IPS DF 6.9 (cell line): ENCODE measurements around the gene TNP2.

ENCODE experiments used
- DNase-seq: peaks from one replicate; pipeline ENCODE4 v3.0.0-alpha.2; 2013; ENCODE audit warnings: low read depth, low spot score
- H3K27ac ChIP-seq: one replicate; pipeline ENCODE4 v1.5.1; 2013; ENCODE audit warnings: low read length, control low read depth
- H3K27me3 ChIP-seq: 2 replicates; pipeline ENCODE4 v1.6.1; 2013; ENCODE audit warnings: mild to moderate bottlenecking, low read length; ENCODE audit not compliant: control insufficient read depth, insufficient read depth
- H3K36me3 ChIP-seq: 2 replicates; pipeline ENCODE4 v1.6.1; 2013; ENCODE audit warnings: low read length; ENCODE audit not compliant: control insufficient read depth, insufficient read depth
- H3K4me1 ChIP-seq: 2 replicates; pipeline ENCODE4 v1.6.1; 2013; ENCODE audit warnings: low read length; ENCODE audit not compliant: control insufficient read depth, insufficient read depth
- H3K4me3 ChIP-seq: 2 replicates; pipeline ENCODE4 v1.5.1; 2013; ENCODE audit warnings: mild to moderate bottlenecking, low read length
- H3K9me3 ChIP-seq: 2 replicates; pipeline ENCODE4 v1.6.1; 2013; ENCODE audit warnings: low read length, inconsistent platforms; ENCODE audit not compliant: control insufficient read depth, insufficient read depth
- WGBS: extraction: QIAGEN DNeasy Blood & Tissue Kit; methylation state at CpG from one replicate; pipeline ENCODE4 v1.1.7; 2013; ENCODE audit warnings: mixed read lengths, missing lambda C conversion rate; ENCODE audit not compliant: insufficient read length, insufficient coverage; 5-methylcytosine and 5-hydroxymethylcytosine counted together

TNP2 gene

DNA sequence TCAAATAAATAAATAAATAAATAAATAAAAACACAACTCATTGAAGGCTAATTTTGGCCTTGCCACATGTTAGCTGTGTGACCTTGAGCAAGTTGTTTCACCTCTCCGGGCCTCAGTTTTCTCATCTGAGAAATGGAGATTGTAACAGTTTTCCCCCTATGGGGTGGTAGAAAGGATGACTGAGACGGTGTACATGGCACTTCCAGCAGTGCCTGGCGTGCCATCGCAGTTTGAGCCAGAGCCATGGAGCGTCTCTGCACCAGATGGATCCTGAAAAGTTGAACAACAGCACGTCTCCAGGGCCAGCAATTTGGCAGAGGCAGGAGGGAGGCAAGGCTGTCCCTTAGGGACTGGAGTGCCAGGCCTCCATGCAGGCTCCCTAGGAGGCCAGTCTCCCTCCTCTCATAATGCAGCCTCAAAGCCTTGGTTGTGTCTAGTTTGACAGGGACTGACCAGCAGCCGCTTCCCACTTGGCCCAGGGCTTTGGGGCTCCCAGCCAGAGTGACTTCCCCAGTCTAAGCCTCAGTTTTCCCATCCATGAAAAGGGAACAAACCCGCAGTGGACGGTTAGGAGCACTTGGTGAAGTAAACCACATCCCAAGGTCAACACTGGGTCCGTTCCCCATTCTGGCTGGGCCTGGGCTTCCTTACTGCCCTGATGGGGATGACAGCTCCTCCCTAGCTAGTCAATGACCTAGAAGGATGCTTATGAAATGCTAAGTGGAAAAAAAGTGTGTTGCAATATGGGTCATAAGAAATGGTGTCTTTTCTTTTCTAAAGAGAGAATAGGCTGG lies 32.5 kb downstream of the TNP2 start:
- Histone ChIP-seq H3K4me1 (peaks cover 3% of the 10 kb centered on the region), H3K9me3 (no peaks in the 10 kb centered on the region), H3K27me3 (no peaks in the 10 kb centered on the region; the same call in 1 of the 2 replicates), H3K27ac (no peak overlapping the region), H3K4me3 (no peak overlapping the region), H3K36me3 (no peaks in the 10 kb centered on the region)
- no peak for DNase-seq
- no CpG with 5 or more reads among the region's 10 CpGs for WGBS

DNA sequence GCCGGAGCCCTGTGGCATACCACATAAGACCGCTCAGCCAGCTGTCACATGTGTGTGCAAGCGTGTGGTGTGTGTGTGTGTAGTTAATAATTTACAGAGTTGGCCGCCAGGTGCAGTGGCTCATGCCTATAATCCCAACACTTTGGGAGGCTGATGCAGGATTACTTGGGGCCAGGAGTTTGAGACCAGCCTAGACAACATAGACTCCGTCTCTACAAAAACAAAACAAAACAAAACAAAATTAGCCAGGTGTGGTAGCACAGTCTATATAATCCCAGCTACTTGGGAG lies 33.5 kb downstream of the TNP2 start:
- no peaks in the 10 kb centered on the region; the same call in 1 of the 2 replicates for H3K27me3 ChIP-seq
- no peaks in the 10 kb centered on the region for H3K9me3 ChIP-seq
- H3K36me3 ChIP-seq: no peaks in the 10 kb centered on the region
- no peak for DNase-seq
- H3K27ac ChIP-seq: no peak overlapping the region
- no CpG with 5 or more reads among the region's 5 CpGs for WGBS
- peaks cover 3% of the 10 kb centered on the region for H3K4me1 ChIP-seq
- no peak overlapping the region for H3K4me3 ChIP-seq

DNA sequence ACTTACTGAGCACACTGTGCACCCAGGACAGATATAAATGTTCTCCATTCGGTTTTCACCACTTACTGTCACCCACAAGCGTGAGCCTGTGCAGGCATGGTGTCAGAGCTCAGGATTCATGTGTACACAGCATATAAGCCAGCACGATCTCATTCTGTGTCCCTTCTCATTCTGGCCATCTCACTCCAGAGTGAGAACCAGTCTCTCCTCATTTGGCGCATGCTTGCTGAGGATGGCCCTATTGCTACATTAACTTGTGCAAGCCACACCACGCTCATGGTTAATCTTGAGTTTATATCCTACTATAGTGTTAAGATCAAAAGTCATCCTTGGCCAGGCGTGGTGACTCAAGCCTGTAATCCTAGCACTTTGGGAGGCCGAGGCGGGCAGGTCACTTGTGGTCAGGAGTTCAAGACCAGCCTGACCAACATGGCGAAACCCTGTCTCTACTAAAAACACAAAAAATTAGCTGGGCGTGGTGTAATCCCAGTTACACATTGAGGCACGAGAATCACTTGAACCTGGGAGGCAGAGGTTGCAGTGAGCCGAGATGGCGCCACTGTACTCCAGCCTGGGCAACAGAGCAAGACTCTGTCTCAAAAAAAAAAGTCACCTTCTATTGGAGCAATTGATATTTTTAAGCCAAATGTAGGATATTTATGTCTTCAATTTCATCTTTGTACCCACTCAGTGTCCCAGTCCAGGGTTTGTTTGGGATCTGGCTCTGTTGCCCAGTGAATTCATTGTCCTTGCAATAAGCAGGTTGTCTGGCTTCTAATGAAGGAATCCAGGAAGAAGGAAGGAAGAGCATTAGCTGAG lies 34.0 kb downstream of the TNP2 start:
- H3K36me3 ChIP-seq: no peaks in the 10 kb centered on the region
- no peaks in the 10 kb centered on the region for H3K9me3 ChIP-seq
- H3K27me3 ChIP-seq: no peaks in the 10 kb centered on the region; the same call in 1 of the 2 replicates
- WGBS: no CpG with 5 or more reads among the region's 13 CpGs
- no peak for DNase-seq
- H3K27ac ChIP-seq: no peak overlapping the region
- H3K4me3 ChIP-seq: no peak overlapping the region
- H3K4me1 ChIP-seq: peaks cover 3% of the 10 kb centered on the region

DNA sequence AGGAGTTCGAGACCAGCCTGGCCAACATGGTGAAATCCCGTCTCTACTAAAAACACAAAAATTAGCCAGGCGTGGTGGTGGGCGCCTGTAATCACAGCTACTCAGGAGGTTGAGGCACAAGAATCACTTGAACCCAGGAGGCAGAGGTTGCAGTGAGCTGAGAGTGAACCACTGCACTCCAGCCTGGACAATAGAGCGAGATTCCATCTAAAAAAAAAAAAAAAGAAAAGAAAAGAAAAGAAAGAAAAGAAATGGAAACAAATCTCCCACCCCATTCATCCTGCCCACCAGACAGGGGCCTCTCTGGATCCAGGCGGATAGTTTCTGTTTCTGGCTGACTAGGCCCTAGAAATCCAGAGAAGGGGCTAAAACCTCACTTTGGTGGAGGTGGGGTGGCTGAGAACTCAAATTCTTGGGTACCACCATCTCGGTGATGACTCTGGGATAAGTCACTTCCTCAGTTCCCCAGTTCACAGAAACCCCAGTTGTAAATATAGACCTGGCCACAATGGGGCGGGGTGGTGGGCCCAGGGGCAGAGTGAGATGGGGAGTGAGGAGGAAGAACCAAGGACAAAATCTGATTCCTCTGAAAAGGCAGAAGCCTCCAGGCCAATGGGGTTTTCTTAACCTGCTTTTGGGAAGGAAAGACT lies 35.3 kb downstream of the TNP2 start:
- H3K4me1 ChIP-seq: peaks cover 3% of the 10 kb centered on the region
- H3K36me3 ChIP-seq: no peaks in the 10 kb centered on the region
- no peaks in the 10 kb centered on the region for H3K9me3 ChIP-seq
- no CpG with 5 or more reads among the region's 8 CpGs for WGBS
- no peak for DNase-seq
- no peak overlapping the region for H3K4me3 ChIP-seq
- no peak overlapping the region for H3K27ac ChIP-seq
- no peaks in the 10 kb centered on the region; the same call in 1 of the 2 replicates for H3K27me3 ChIP-seq

DNA sequence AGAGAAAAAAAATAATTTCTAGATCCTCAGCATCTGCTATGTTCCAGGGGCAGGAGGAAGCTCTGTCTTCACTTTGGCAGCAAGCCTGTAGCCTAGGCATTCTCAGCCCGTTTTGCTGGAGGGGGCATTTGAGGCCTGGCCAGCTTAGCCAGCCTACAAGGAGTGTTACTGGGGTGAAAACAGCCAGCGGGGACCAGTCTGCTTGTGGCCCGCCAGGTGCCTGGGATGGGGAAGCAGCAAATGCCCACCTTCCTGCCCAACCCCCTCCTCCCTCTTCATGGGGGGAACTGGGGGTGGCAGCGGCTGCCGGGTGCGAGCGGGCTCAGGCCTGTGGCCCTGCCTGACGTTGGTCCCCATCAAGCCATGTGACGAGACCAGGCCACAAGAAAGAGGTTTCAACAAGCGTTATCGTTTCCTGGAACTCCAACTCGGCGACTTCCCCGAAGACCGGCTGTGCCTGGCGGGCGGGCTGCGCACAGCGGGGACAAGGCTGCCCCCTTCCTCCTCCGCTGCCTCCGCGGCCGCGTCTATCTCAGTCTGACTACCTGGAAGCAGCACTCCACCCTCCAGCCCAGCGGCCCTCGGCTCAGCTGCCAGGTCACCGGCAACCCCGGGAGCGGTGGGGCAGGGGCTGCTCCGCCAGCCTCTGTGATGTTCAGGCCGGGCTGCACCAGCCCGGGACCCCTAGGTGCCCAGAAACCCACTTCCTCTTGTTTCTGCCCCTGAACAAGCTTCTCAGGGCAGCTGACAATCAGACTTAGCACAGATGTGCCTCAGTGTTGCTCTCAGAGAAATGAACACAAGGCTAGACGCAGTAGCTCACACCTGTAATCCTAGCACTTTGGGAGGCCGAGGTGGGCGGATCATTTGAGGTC lies 36.0 kb downstream of the TNP2 start:
- no peaks in the 10 kb centered on the region; the same call in 1 of the 2 replicates for H3K27me3 ChIP-seq
- no peaks in the 10 kb centered on the region for H3K9me3 ChIP-seq
- H3K4me3 ChIP-seq: no peak overlapping the region
- peaks cover 3% of the 10 kb centered on the region for H3K4me1 ChIP-seq
- WGBS: no CpG with 5 or more reads among the region's 35 CpGs
- DNase-seq: no peak
- H3K27ac ChIP-seq: no peak overlapping the region
- H3K36me3 ChIP-seq: no peaks in the 10 kb centered on the region

DNA sequence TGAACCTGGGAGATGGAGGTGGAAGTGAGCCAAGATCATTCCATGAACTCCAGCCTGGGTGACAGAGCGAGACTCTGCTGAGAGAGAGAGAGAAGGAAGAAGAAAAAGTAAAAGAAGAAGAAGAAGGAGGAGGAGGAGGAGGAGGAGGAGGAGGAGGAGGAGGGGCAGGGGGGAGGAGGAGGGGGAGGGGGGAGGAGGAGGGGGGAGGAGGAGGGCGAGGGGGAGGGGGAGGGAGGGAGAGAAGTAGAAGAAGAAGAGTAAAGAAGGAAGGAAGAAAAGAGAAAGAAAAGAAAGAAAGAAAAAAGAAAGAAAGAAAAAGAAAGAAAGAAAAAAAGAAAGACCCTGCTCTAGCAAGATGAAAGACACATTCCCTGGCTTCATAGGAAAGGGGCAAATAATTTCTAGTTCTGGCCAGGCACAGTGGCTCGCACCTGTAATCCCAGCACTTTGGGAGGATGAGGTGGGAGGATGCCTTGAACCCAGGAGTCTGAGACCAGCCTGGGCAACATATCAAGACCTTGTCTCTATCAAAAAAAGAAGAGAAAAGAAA lies 36.7 kb downstream of the TNP2 start:
- Histone ChIP-seq H3K9me3 (no peaks in the 10 kb centered on the region), H3K36me3 (no peaks in the 10 kb centered on the region), H3K4me3 (no peak overlapping the region), H3K27me3 (no peaks in the 10 kb centered on the region; the same call in 1 of the 2 replicates), H3K4me1 (peaks cover 3% of the 10 kb centered on the region), H3K27ac (no peak overlapping the region)
- no peak for DNase-seq
- WGBS: no CpG with 5 or more reads among the region's 3 CpGs

DNA sequence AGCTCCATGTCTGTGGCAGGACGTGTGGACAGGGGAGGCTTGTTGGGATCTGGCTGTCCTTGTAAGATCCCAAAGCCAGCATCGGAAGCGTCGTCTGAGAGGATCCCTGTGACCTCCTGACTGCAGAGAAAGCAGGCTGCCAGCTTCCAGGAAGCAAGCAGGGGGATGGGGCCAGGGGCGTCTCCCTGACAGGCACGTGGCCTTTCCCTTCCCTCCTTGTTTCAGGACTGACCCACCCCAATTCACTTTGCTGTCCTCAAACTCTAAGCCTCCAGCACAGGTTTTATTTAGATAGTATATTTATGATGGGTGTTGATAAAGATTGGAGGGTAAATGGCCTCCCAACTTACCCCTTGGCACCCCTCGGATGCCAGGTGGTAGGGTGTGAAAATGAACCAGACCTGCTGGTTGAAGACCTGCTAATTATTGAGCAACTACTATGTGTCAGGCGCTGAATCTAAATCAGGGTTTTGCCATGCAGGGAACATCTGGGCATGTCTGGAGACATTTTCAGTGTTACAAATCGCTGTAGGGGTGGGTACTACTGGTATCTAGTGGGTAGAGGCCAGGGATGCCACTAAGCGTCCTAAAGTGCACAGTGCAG lies 37.7 kb downstream of the TNP2 start:
- Histone ChIP-seq H3K36me3 (no peaks in the 10 kb centered on the region), H3K4me1 (peaks cover 3% of the 10 kb centered on the region), H3K27me3 (no peaks in the 10 kb centered on the region; the same call in 1 of the 2 replicates), H3K4me3 (no peak overlapping the region), H3K9me3 (no peaks in the 10 kb centered on the region), H3K27ac (no peak overlapping the region)
- no peak for DNase-seq
- WGBS: no CpG with 5 or more reads among the region's 10 CpGs

DNA sequence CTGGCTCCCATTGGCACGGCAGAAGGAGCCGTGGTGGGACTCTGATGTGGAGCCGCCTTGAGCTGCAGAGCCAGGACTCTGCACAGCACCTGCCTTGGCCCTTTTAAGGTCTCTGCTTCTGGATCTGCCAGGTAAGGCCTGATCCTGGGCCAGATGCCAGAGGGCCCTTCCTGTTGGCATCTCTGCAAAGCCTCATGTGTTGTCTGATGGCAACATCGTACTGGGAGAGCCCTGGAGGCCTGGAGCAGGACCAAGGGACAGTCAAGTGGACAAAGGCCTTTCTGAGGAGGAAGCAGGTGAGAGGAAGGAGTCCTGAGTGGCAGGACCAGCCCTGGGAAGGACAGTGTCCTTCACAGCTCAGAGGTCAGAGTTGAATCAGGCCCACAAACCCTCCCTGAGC lies 39.2 kb downstream of the TNP2 start:
- peaks cover 3% of the 10 kb centered on the region for H3K4me1 ChIP-seq
- no peaks in the 10 kb centered on the region for H3K27me3 ChIP-seq
- no peaks in the 10 kb centered on the region for H3K36me3 ChIP-seq
- no peaks in the 10 kb centered on the region for H3K9me3 ChIP-seq
- no peak for DNase-seq
- H3K27ac ChIP-seq: no peak overlapping the region
- WGBS: no CpG with 5 or more reads among the region's 4 CpGs
- H3K4me3 ChIP-seq: no peak overlapping the region

DNA sequence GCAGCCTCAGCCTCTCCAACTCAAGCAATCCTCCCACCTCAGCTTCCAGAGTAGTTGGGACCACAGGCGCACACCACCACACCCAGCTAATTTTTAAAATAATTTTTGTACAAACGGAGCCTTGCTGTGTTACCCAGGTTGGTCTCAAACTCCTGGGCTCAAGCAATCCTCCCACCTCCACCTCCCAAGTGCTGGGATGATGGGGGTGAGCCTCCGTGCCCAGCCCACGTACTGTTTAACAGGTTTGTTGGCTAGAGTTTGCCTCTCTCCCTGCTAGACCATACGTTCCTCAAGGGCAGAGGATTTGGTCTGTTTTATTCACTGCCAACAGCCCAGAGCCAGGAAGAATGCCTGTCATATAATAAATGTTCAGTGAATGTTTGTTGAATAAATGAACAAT lies 39.7 kb downstream of the TNP2 start:
- Histone ChIP-seq H3K9me3 (no peaks in the 10 kb centered on the region), H3K27ac (no peak overlapping the region), H3K36me3 (no peaks in the 10 kb centered on the region), H3K4me1 (peaks cover 3% of the 10 kb centered on the region), H3K27me3 (no peaks in the 10 kb centered on the region), H3K4me3 (no peak overlapping the region)
- no peak for DNase-seq
- WGBS: no CpG with 5 or more reads among the region's 5 CpGs
